ENCODE data around the gene ANKRD29.
A peak's percentile ranks its signal among the peaks of the same experiment; 100 is the strongest.

The ANKRD29 gene

GRCh38 chr18:23585007-23585871 is 77.5 kb downstream of the ANKRD29 start:
- no peak for TF ChIP-seq EZH2phosphoT487 (IDR thresholded peaks at IDR 0.05; ENCODE audit: borderline replicate concordance)
- TF ChIP-seq, protein P1, sequence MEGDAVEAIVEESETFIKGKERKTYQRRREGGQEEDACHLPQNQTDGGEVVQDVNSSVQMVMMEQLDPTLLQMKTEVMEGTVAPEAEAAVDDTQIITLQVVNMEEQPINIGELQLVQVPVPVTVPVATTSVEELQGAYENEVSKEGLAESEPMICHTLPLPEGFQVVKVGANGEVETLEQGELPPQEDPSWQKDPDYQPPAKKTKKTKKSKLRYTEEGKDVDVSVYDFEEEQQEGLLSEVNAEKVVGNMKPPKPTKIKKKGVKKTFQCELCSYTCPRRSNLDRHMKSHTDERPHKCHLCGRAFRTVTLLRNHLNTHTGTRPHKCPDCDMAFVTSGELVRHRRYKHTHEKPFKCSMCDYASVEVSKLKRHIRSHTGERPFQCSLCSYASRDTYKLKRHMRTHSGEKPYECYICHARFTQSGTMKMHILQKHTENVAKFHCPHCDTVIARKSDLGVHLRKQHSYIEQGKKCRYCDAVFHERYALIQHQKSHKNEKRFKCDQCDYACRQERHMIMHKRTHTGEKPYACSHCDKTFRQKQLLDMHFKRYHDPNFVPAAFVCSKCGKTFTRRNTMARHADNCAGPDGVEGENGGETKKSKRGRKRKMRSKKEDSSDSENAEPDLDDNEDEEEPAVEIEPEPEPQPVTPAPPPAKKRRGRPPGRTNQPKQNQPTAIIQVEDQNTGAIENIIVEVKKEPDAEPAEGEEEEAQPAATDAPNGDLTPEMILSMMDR (conservative IDR thresholded peaks at IDR 0.05; ENCODE audit: low read length), result no peak
- Histone ChIP-seq H3K36me3 (ENCODE audit: insufficient read depth, low read length) (no peaks in the 10 kb centered on the region), H3K9me3 (ENCODE audit: insufficient read depth, low read depth, low read length) (no peaks in the 10 kb centered on the region), H2AFZ (ENCODE audit: low read length) (peak overlapping the region; percentile 96), H3K79me2 (ENCODE audit: insufficient read depth, low read length) (peaks cover 57% of the 10 kb centered on the region), H3K9me2 (replicated peaks; ENCODE audit: low read depth, low read length) (no peaks in the 10 kb centered on the region), H4K20me1 (ENCODE audit: insufficient read depth, low read length, poor library complexity, severe bottlenecking) (peaks cover 19% of the 10 kb centered on the region), H3K4me1 (ENCODE audit: insufficient read depth, low read length, poor library complexity, severe bottlenecking) (peaks cover 49% of the 10 kb centered on the region), H3K9ac (ENCODE audit: low read depth, low read length, poor library complexity, severe bottlenecking) (peak overlapping the region; percentile 88), H3K4me3 (ENCODE audit: low read length, poor library complexity, severe bottlenecking) (peak overlapping the region; percentile 98), H3F3A (ENCODE audit: low read depth) (no peaks in the 10 kb centered on the region), H3K27me3 (ENCODE audit: insufficient read depth, low read length, poor library complexity, severe bottlenecking) (no peaks in the 10 kb centered on the region), H3K4me2 (ENCODE audit: low read depth, low read length, poor library complexity, severe bottlenecking) (peak overlapping the region; percentile 96)

GRCh38 chr18:23584019-23584983 is 78.4 kb downstream of the ANKRD29 start:
- no peaks in the 10 kb centered on the region for H3K9me3 ChIP-seq (ENCODE audit: insufficient read depth, low read depth, low read length)
- H3K79me2 ChIP-seq (ENCODE audit: insufficient read depth, low read length), result peaks cover 59% of the 10 kb centered on the region
- H4K20me1 ChIP-seq (ENCODE audit: insufficient read depth, low read length, poor library complexity, severe bottlenecking), result peaks cover 19% of the 10 kb centered on the region
- H3K27me3 ChIP-seq (ENCODE audit: insufficient read depth, low read length, poor library complexity, severe bottlenecking), result no peaks in the 10 kb centered on the region
- H3F3A ChIP-seq (ENCODE audit: low read depth), result no peaks in the 10 kb centered on the region
- no peak overlapping the region for H2AFZ ChIP-seq (ENCODE audit: low read length)
- H3K9ac ChIP-seq (ENCODE audit: low read depth, low read length, poor library complexity, severe bottlenecking), result peak overlapping the region; percentile 43
- TF ChIP-seq, protein P1 (conservative IDR thresholded peaks at IDR 0.05; ENCODE audit: low read length), result no peak
- TF ChIP-seq EZH2phosphoT487 (IDR thresholded peaks at IDR 0.05; ENCODE audit: borderline replicate concordance), result no peak
- peak overlapping the region; percentile 98 for H3K4me3 ChIP-seq (ENCODE audit: low read length, poor library complexity, severe bottlenecking)
- no peaks in the 10 kb centered on the region for H3K36me3 ChIP-seq (ENCODE audit: insufficient read depth, low read length)
- H3K9me2 ChIP-seq (replicated peaks; ENCODE audit: low read depth, low read length), result no peaks in the 10 kb centered on the region
- peaks cover 51% of the 10 kb centered on the region for H3K4me1 ChIP-seq (ENCODE audit: insufficient read depth, low read length, poor library complexity, severe bottlenecking)
- peak overlapping the region; percentile 96 for H3K4me2 ChIP-seq (ENCODE audit: low read depth, low read length, poor library complexity, severe bottlenecking)

GRCh38 chr18:23583071-23583865 is 79.4 kb downstream of the ANKRD29 start:
- Histone ChIP-seq H3K9me2 (replicated peaks; ENCODE audit: low read depth, low read length) (no peaks in the 10 kb centered on the region), H3K27me3 (ENCODE audit: insufficient read depth, low read length, poor library complexity, severe bottlenecking) (no peaks in the 10 kb centered on the region), H3K36me3 (ENCODE audit: insufficient read depth, low read length) (no peaks in the 10 kb centered on the region), H2AFZ (ENCODE audit: low read length) (no peak overlapping the region), H3F3A (ENCODE audit: low read depth) (no peaks in the 10 kb centered on the region), H3K4me3 (ENCODE audit: low read length, poor library complexity, severe bottlenecking) (peak overlapping the region; percentile 98), H3K79me2 (ENCODE audit: insufficient read depth, low read length) (peaks cover 68% of the 10 kb centered on the region), H3K4me1 (ENCODE audit: insufficient read depth, low read length, poor library complexity, severe bottlenecking) (peaks cover 51% of the 10 kb centered on the region), H3K9ac (ENCODE audit: low read depth, low read length, poor library complexity, severe bottlenecking) (peak overlapping the region; percentile 43), H3K4me2 (ENCODE audit: low read depth, low read length, poor library complexity, severe bottlenecking) (peak overlapping the region; percentile 96), H4K20me1 (ENCODE audit: insufficient read depth, low read length, poor library complexity, severe bottlenecking) (peaks cover 19% of the 10 kb centered on the region), H3K9me3 (ENCODE audit: insufficient read depth, low read depth, low read length) (no peaks in the 10 kb centered on the region)
- TF ChIP-seq, protein P1 (conservative IDR thresholded peaks at IDR 0.05; ENCODE audit: low read length), result no peak
- no peak for TF ChIP-seq EZH2phosphoT487 (IDR thresholded peaks at IDR 0.05; ENCODE audit: borderline replicate concordance)

Measured in Loucy (cell line).